ENCODE results near the gene VPS33A. TPM values are rescaled to one million over a fixed set of nuclear protein-coding genes. Genes with fewer than 3 reads are reported as not detected.

The VPS33A gene
- total RNA-seq, 2 experiments from 2014 or later: 12.0 to 14.2 TPM

GRCh38 chr12:122228092-122228491 lies 38.2 kb downstream of the VPS33A start:
- no peak for ATAC-seq (ENCODE audit: poor library complexity)
- Mint-ChIP-seq H3K36me3 (ENCODE audit: low read depth) (peaks cover 58% of the 10 kb centered on the region), H3K4me3 (peak overlapping the region; percentile 62), H3K4me1 (ENCODE audit: low read depth) (peaks cover 34% of the 10 kb centered on the region), H3K9me3 (no peaks in the 10 kb centered on the region), H3K27ac (no peak overlapping the region), H3K27me3 (no peaks in the 10 kb centered on the region)
- no peak overlapping the region for H3K4me3 ChIP-seq (ENCODE audit: low read length)
- H3K4me1 ChIP-seq (ENCODE audit: insufficient read depth, low read length): peaks cover 33% of the 10 kb centered on the region
- no peak overlapping the region for H3K27ac ChIP-seq (ENCODE audit: low read depth in 1 of 2, low read length in 2 of 2)
- ChIA-PET POLR2A (interaction anchor here (3.6 to 7.6 kb wide), 2 partner anchors 17 to 39 kb away, joined by 49 to 123 read pairs; partner anchors contain the start of gene VPS33A), CTCF (interaction anchor here (3.4 kb wide), 1 partner anchor 38 kb away, joined by 24 read pairs; the partner anchor contains the start of gene VPS33A)
- no peaks in the 10 kb centered on the region for H3K9me3 ChIP-seq (ENCODE audit: control insufficient read depth in 1 of 2, insufficient read depth in 1 of 2, low read length in 2 of 2)
- H3K27me3 ChIP-seq (ENCODE audit: control insufficient read depth in 1 of 2, insufficient read depth in 2 of 2, low read length in 2 of 2): no peaks in the 10 kb centered on the region
- DNase-seq: peak in 1 of 14 experiments; percentile 28
- intact Hi-C loops (cut with DNase I, micrococcal nuclease): loop anchor here in 1 of 2 experiments (1.0 to 5.0 kb wide), 4 partner anchors 37 to 744 kb away; partner anchors contain the start of genes DENR, KNTC1 and RSRC2
- TF ChIP-seq CTCF (IDR thresholded peaks at IDR 0.05): no peak
- peaks cover 50% of the 10 kb centered on the region for H3K36me3 ChIP-seq (ENCODE audit: insufficient read depth, low read length)

GRCh38 chr12:122227341-122227740 lies 39.0 kb downstream of the VPS33A start:
- peak in 7 of 14 experiments; percentile 13 to 88 (median 41) for DNase-seq
- Mint-ChIP-seq H3K4me3 (peak overlapping the region; percentile 78), H3K9me3 (no peaks in the 10 kb centered on the region), H3K27me3 (no peaks in the 10 kb centered on the region), H3K27ac (no peak overlapping the region), H3K4me1 (ENCODE audit: low read depth) (peaks cover 34% of the 10 kb centered on the region), H3K36me3 (ENCODE audit: low read depth) (peaks cover 59% of the 10 kb centered on the region)
- ATAC-seq (ENCODE audit: poor library complexity): no peak
- intact Hi-C loops (cut with DNase I, micrococcal nuclease): loop anchor here (2.0 to 5.0 kb wide), 4 partner anchors 17 to 745 kb away; partner anchors contain the start of genes DENR (in 1 of the 2), KNTC1 (in 1 of the 2) and RSRC2 (in 1 of the 2)
- no peaks in the 10 kb centered on the region for H3K27me3 ChIP-seq (ENCODE audit: control insufficient read depth in 1 of 2, insufficient read depth in 2 of 2, low read length in 2 of 2)
- no peak for TF ChIP-seq CTCF (IDR thresholded peaks at IDR 0.05)
- CTCF ChIA-PET: interaction anchor here (3.4 kb wide), 1 partner anchor 39 kb away, joined by 24 read pairs; the partner anchor contains the start of gene VPS33A
- H3K4me3 ChIP-seq (ENCODE audit: low read length): peak overlapping the region; percentile 49
- POLR2A ChIA-PET: interaction anchor here (2.4 to 7.6 kb wide), 3 partner anchors 17 to 39 kb away, joined by 15 to 123 read pairs (median 49); partner anchors contain the start of gene VPS33A
- peaks cover 37% of the 10 kb centered on the region for H3K4me1 ChIP-seq (ENCODE audit: insufficient read depth, low read length)
- peaks cover 49% of the 10 kb centered on the region for H3K36me3 ChIP-seq (ENCODE audit: insufficient read depth, low read length)
- H3K9me3 ChIP-seq (ENCODE audit: control insufficient read depth in 1 of 2, insufficient read depth in 1 of 2, low read length in 2 of 2): no peaks in the 10 kb centered on the region
- H3K27ac ChIP-seq (ENCODE audit: low read depth in 1 of 2, low read length in 2 of 2): no peak overlapping the region

- Mint-ChIP-seq H3K4me3 (peak overlapping the region; percentile 78), H3K9me3 (no peaks in the 10 kb centered on the region), H3K4me1 (ENCODE audit: low read depth) (peaks cover 34% of the 10 kb centered on the region), H3K27ac (peak overlapping the region; percentile 95), H3K27me3 (no peaks in the 10 kb centered on the region), H3K36me3 (ENCODE audit: low read depth) (peaks cover 57% of the 10 kb centered on the region)
- Histone ChIP-seq H3K27ac (ENCODE audit: low read depth in 1 of 2, low read length in 2 of 2) (peak overlapping the region in 1 of 2 donors; percentile 33), H3K36me3 (ENCODE audit: insufficient read depth, low read length) (peaks cover 48% of the 10 kb centered on the region), H3K4me3 (ENCODE audit: low read length) (peak overlapping the region; percentile 49), H3K4me1 (ENCODE audit: insufficient read depth, low read length) (peaks cover 37% of the 10 kb centered on the region), H3K9me3 (ENCODE audit: control insufficient read depth in 1 of 2, insufficient read depth in 1 of 2, low read length in 2 of 2) (no peaks in the 10 kb centered on the region), H3K27me3 (ENCODE audit: control insufficient read depth in 1 of 2, insufficient read depth in 2 of 2, low read length in 2 of 2) (no peaks in the 10 kb centered on the region)
- intact Hi-C loops (cut with DNase I, micrococcal nuclease): loop anchor here (1.0 to 5.0 kb wide), 5 partner anchors 18 to 746 kb away; partner anchors contain the start of genes DENR (in 1 of the 2), KNTC1 (in 1 of the 2), RSRC2 (in 1 of the 2) and VPS33A (in 1 of the 2)
- DNase-seq: no peak
- ATAC-seq (ENCODE audit: poor library complexity): no peak
- ChIA-PET POLR2A (interaction anchor here (0.6 to 7.6 kb wide), 26 partner anchors 11 to 1973 kb away, joined by 3 to 123 read pairs (median 5); partner anchors contain the start of genes B3GNT4, CFAP251, KNTC1 and MPHOSPH9), CTCF (interaction anchor here (0.5 to 3.4 kb wide), 2 partner anchors 40 to 112 kb away, joined by 6 to 24 read pairs; partner anchors contain the start of gene VPS33A)
- TF ChIP-seq CTCF (IDR thresholded peaks at IDR 0.05): no peak
Observed at GRCh38 chr12:122226366-122227125, 39.7 kb downstream of the VPS33A start.
